ENCODE data around the gene PEX14. TPM values are rescaled to one million over a fixed set of nuclear protein-coding genes. Genes with fewer than 3 reads are reported as not detected.

Gene PEX14
- total RNA-seq, 2 experiments from 2014 or later = 17.7 to 19.1 TPM

DNA sequence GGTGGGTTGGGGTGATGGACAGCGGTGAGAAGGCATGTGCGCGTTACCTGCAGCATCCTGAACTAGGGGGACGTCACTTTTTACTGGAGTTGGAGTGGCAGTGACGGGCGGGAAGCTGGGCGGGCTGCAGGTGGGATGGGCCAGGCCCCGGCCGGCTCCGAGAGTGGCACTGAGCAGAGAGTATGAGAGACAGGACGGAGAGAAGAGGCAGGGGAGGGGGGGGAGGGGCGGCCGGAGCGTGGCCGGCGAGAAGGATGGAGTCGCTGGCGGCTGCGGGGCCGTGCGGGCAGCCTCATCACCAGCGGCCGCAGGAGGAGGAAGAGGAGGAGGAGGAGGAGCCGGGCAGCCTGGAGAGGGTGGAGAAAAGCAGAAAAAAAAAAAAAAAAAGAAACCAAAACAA is 167.2 kb downstream of the PEX14 start:
- CTCF ChIA-PET = no interaction called here
- Mint-ChIP-seq H3K27me3 (ENCODE audit: low read depth) (peaks cover 2% of the 10 kb centered on the region), H3K4me1 (ENCODE audit: low read depth) (peaks cover 2% of the 10 kb centered on the region), H3K4me3 (no peak overlapping the region), H3K27ac (no peak overlapping the region), H3K9me3 (ENCODE audit: insufficient read depth) (no peaks in the 10 kb centered on the region), H3K36me3 (ENCODE audit: low read depth) (no peaks in the 10 kb centered on the region)
- no peak for DNase-seq
- ATAC-seq = no peak
- POLR2A ChIA-PET = no interaction called here

DNA sequence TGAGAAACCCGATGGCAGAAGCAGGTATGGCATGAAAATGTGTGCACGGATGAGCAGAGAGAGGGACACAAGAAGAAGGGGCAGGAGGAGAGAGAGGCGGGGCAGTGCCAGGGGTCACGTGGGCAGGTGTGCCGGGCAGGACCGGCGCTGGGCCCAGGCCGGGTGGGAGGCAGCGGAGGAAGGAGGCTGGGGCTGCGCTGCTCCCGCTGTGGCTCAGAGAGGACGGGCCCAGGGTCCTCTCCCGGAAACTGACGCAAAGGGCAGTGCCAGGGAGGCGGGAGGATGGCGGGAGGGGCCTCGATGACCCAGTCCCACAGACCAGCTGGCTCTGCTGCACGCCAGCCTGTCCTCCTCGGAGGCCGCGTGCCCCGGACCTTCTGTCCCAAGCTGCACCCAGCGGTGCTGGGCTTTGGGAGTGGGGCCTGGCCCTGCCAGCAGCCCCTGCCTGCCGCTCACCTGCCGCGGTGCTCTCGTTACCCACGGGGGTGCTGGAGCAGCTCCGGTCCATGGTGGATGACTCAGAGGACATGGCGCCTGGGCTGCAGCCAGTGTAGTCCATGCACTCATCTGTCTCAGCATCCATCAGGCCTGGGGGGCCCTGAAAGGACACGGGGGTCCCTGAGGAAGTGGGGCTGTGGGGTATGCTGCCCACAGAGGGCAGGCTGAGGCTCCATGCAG is 167.8 kb downstream of the PEX14 start:
- CTCF ChIA-PET = no interaction called here
- H3K4me3 Mint-ChIP-seq = no peak overlapping the region
- no peak overlapping the region for H3K27ac Mint-ChIP-seq
- POLR2A ChIA-PET = no interaction called here
- H3K4me1 Mint-ChIP-seq (ENCODE audit: low read depth) = peaks cover 2% of the 10 kb centered on the region
- H3K9me3 Mint-ChIP-seq (ENCODE audit: insufficient read depth) = no peaks in the 10 kb centered on the region
- H3K36me3 Mint-ChIP-seq (ENCODE audit: low read depth) = no peaks in the 10 kb centered on the region
- DNase-seq (no peak), ATAC-seq (no peak)
- H3K27me3 Mint-ChIP-seq (ENCODE audit: low read depth) = no peaks in the 10 kb centered on the region

GRCh38 chr1:10643607-10644306 is 169.0 kb downstream of the PEX14 start:
- H3K27me3 Mint-ChIP-seq (ENCODE audit: low read depth) = no peaks in the 10 kb centered on the region
- CTCF ChIA-PET = no interaction called here
- H3K27ac Mint-ChIP-seq = no peak overlapping the region
- POLR2A ChIA-PET = no interaction called here
- DNase-seq (no peak), ATAC-seq (no peak)
- H3K9me3 Mint-ChIP-seq (ENCODE audit: insufficient read depth) = no peaks in the 10 kb centered on the region
- H3K4me3 Mint-ChIP-seq = no peak overlapping the region
- no peaks in the 10 kb centered on the region for H3K36me3 Mint-ChIP-seq (ENCODE audit: low read depth)
- H3K4me1 Mint-ChIP-seq (ENCODE audit: low read depth) = no peaks in the 10 kb centered on the region

GRCh38 chr1:10644307-10645128 is 169.8 kb downstream of the PEX14 start:
- ChIA-PET POLR2A (no interaction called here), CTCF (no interaction called here)
- H3K27me3 Mint-ChIP-seq (ENCODE audit: low read depth) = no peaks in the 10 kb centered on the region
- no peak for ATAC-seq
- no peak for DNase-seq
- H3K36me3 Mint-ChIP-seq (ENCODE audit: low read depth) = no peaks in the 10 kb centered on the region
- H3K4me3 Mint-ChIP-seq = no peak overlapping the region
- H3K9me3 Mint-ChIP-seq (ENCODE audit: insufficient read depth) = no peaks in the 10 kb centered on the region
- H3K27ac Mint-ChIP-seq = no peak overlapping the region
- no peaks in the 10 kb centered on the region for H3K4me1 Mint-ChIP-seq (ENCODE audit: low read depth)

DNA sequence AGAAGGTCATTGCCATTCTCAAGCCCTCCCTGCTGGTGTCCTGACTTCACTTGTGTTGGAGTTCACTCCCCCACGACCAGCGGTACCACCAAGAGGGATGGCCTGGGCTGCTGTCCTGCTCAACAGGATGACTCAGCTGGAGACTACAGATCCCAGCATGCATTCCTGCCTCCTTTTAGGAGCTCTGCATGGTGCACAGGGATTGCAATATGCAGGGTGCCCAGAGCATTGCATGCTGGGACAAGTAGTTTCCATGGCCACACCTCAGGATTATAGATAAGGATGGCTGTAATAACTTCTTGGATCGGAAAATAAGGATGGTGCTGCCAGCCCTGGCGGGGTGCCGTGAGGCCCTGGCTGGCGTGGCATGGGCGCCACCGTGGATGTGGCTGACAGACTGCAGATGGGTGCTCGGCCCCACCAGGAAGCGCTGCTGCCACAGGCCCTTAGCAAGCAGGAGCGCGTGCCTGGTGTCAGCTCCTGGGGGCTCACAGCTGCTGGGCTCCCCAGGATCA is 171.7 kb downstream of the PEX14 start:
- CTCF ChIA-PET = no interaction called here
- ATAC-seq = no peak
- Mint-ChIP-seq H3K27ac (no peak overlapping the region), H3K27me3 (ENCODE audit: low read depth) (no peaks in the 10 kb centered on the region), H3K4me1 (ENCODE audit: low read depth) (no peaks in the 10 kb centered on the region), H3K36me3 (ENCODE audit: low read depth) (no peaks in the 10 kb centered on the region), H3K9me3 (ENCODE audit: insufficient read depth) (no peaks in the 10 kb centered on the region), H3K4me3 (no peak overlapping the region)
- POLR2A ChIA-PET = no interaction called here
- no peak for DNase-seq

DNA sequence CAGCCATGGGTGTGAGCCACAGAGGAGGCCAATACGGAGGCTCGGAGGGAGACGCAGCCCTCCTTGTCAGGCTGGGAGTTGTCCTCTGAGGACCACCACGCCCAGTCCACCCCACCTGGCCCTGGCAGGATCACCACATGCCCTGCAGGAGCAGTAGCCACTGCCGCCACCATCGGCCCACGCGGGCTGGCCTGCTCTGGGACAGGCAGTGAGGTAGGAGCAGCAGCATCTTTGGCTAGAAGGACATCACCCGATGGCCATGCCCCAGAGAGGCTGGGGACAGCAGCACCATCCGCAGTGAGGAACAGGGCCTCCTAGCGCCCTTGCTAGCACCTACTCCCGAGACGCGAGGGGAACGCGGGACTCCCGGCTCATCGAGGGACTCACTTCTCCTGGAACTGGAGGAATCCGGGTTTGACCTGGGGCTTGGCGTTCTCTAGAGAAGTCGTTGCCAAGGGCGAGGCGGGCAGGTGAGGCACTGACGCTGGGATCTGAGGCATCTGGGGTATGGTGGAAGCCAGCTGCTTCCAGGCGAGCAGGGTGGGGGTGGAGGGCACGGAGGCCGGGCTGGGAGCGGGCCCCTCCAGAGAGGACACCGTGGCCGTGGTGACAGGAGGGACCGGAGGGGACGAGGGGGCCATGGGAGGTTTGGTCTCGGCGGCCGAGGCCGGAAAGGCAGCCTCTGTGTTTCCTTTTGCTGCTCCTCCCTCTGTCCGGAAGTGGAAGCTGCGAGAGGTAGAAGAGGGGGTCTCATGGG is 172.8 kb downstream of the PEX14 start:
- no peaks in the 10 kb centered on the region for H3K36me3 Mint-ChIP-seq (ENCODE audit: low read depth)
- H3K27ac Mint-ChIP-seq = no peak overlapping the region
- H3K9me3 Mint-ChIP-seq (ENCODE audit: insufficient read depth) = no peaks in the 10 kb centered on the region
- POLR2A ChIA-PET = no interaction called here
- CTCF ChIA-PET = no interaction called here
- ATAC-seq = no peak
- DNase-seq = no peak
- H3K4me3 Mint-ChIP-seq = no peak overlapping the region
- no peaks in the 10 kb centered on the region for H3K27me3 Mint-ChIP-seq (ENCODE audit: low read depth)
- H3K4me1 Mint-ChIP-seq (ENCODE audit: low read depth) = no peaks in the 10 kb centered on the region

- ATAC-seq = no peak
- H3K27me3 Mint-ChIP-seq (ENCODE audit: low read depth) = no peaks in the 10 kb centered on the region
- CTCF ChIA-PET = no interaction called here
- H3K4me1 Mint-ChIP-seq (ENCODE audit: low read depth) = no peaks in the 10 kb centered on the region
- DNase-seq = no peak
- POLR2A ChIA-PET = no interaction called here
- no peak overlapping the region for H3K4me3 Mint-ChIP-seq
- H3K27ac Mint-ChIP-seq = no peak overlapping the region
- H3K9me3 Mint-ChIP-seq (ENCODE audit: insufficient read depth) = no peaks in the 10 kb centered on the region
- H3K36me3 Mint-ChIP-seq (ENCODE audit: low read depth) = no peaks in the 10 kb centered on the region
Measured at GRCh38 chr1:10648689-10649516, 174.2 kb downstream of the PEX14 start.

- ATAC-seq = no peak
- Mint-ChIP-seq H3K36me3 (ENCODE audit: low read depth) (no peaks in the 10 kb centered on the region), H3K27ac (no peak overlapping the region), H3K4me3 (no peak overlapping the region), H3K9me3 (ENCODE audit: insufficient read depth) (no peaks in the 10 kb centered on the region), H3K27me3 (ENCODE audit: low read depth) (no peaks in the 10 kb centered on the region), H3K4me1 (ENCODE audit: low read depth) (no peaks in the 10 kb centered on the region)
- no peak for DNase-seq
- CTCF ChIA-PET = no interaction called here
- POLR2A ChIA-PET = no interaction called here
Measured at GRCh38 chr1:10649517-10650201, 174.9 kb downstream of the PEX14 start.

DNA sequence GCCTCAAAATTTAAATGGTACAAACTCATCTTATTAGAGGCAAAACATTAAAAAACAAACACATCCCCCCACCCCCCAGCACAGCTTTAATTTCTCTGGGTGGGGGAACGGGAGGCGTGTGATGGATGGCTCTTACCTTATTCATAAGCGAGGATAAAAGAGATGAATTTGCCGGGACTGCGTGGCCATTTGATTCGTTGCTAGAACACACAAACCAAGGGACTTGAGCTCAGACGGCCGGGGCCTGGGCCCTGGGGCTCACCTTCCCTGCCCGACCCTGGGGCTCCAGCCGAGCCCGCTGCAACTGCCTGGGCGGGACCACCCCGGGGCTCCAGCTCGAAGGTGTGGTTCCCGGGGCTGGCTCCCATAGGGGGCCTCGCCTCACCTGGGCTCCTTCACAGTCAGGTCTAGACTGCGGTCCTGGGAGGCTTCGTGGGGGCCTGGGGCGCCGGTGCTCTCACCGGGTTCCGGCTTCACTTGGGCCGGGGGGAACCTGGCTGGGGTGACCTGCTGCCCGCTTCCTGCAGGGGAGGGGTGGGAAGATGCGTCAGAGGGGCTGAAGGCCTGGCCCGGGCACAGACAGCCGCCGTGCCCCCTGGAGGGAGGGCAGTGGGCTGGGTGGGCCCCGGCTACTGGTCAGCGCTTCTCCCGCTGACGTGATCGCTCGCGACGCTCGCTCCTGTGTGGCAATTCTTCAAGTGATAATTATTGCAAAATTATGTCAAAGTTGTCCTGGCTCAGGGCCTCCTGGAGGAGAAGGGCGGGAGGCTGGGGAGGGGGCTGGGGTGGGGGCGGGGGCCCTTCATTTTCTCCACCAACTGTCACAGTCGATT is 176.0 kb downstream of the PEX14 start:
- no peak overlapping the region for H3K4me3 Mint-ChIP-seq
- no peaks in the 10 kb centered on the region for H3K4me1 Mint-ChIP-seq (ENCODE audit: low read depth)
- no peaks in the 10 kb centered on the region for H3K9me3 Mint-ChIP-seq (ENCODE audit: insufficient read depth)
- DNase-seq (no peak), ATAC-seq (no peak)
- H3K27me3 Mint-ChIP-seq (ENCODE audit: low read depth) = no peaks in the 10 kb centered on the region
- H3K27ac Mint-ChIP-seq = no peak overlapping the region
- no peaks in the 10 kb centered on the region for H3K36me3 Mint-ChIP-seq (ENCODE audit: low read depth)
- ChIA-PET CTCF (no interaction called here), POLR2A (no interaction called here)

DNA sequence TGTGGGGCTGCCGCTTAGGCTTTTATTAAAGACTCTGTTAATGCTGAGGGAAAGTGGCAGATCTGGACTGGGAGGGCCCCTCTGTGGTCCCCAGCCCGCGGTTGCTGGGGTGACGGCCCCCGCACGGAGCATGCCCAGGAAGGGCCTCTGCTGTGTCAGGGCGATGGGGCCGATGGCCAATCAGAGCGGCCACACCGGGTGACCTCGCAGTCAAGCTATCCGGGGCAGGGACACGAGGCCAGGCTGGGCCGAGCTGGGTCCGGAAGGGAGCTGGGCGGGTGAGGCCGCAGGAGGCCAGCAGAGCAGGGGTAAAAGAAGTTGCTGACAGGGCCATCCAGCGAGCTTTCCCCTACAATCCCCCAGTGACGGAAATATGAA is 176.6 kb downstream of the PEX14 start:
- Mint-ChIP-seq H3K36me3 (ENCODE audit: low read depth) (no peaks in the 10 kb centered on the region), H3K9me3 (ENCODE audit: insufficient read depth) (no peaks in the 10 kb centered on the region)
- no peak for ATAC-seq

More for the DNA sequence above, 176.6 kb downstream of the PEX14 start:
- no peak overlapping the region for H3K4me3 Mint-ChIP-seq
- H3K4me1 Mint-ChIP-seq (ENCODE audit: low read depth) = no peaks in the 10 kb centered on the region
- H3K27me3 Mint-ChIP-seq (ENCODE audit: low read depth) = no peaks in the 10 kb centered on the region
- no peak for DNase-seq
- CTCF ChIA-PET = no interaction called here
- no peak overlapping the region for H3K27ac Mint-ChIP-seq
- POLR2A ChIA-PET = no interaction called here

All from activated CD8-positive, alpha-beta T cell treated with anti-CD3 and anti-CD28 coated beads, Interleukin-2, amount 10 ng/mL, durations not matched to agents 7 days and 5 days (primary cell).